ENCODE data around the gene NUFIP2. TPM values are rescaled to one million over a fixed set of nuclear protein-coding genes. Genes with fewer than 3 reads are reported as not detected.
A peak's percentile ranks its signal among the peaks of the same experiment; 100 is the strongest.

NUFIP2 gene
- total RNA-seq, 4 donors from 2014 or later = 29.1 to 36.3 (median 33.8) TPM

DNA sequence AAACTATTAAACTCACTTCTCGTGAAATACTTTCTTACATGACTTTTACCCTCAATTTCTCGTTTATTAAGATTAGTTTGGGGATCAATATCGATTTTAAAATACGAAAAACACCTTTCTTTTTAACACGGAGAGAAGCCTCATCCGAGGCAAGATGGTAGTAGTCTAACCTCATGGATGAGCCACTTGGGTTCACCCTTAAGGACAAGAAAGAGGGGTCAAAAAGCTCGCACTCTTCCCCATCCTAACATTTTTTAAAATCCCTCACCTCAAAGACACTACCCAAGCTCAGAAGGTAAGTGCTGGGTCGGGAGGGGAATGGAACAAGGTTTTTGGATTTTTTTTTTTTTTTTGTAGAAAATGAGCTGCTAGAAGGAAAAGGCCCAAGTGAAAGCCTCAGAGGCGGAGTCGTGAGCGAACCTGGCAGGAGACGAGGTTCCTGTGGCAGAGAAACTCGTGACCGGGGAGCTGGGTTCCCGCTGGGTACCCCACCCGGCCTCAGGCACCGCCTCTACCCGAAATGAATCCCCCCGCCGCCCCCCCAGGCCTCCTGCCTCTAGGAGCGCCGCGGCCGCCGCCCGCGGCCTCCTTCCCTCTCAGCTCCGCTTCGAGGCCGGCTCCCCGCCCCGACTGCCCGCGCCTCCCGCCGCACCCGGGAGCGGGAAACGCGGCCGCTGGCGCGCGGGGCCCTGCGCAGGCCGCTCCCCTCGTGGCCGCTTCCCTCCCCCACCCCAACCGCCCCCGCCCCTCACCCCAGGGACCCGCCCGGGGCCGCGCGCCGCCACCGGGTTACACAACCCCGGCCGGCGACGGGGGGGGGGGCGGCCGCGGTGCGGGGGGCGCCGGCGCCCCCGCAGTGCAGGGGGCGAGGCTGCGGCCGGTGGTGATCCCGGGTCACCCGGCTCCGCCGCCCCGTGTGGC is 1.6 kb downstream of the NUFIP2 start:
- Histone ChIP-seq H3K27me3 (no peaks in the 10 kb centered on the region), H3K36me3 (peaks cover 0 to 16% of the 10 kb centered on the region in 2 donors), H3K27ac (peak overlapping the region; percentile 87 to 99 (median 97)), H3K9me3 (no peaks in the 10 kb centered on the region), H3K4me1 (peaks cover 0 to 56% (median 33%) of the 10 kb centered on the region in 3 donors), H3K4me3 (peak overlapping the region; percentile 67 to 91)
- 0 to 2% methylated on average over 4 to 8 of the region's 77 CpGs for WGBS, 2 donors (ENCODE audit: low coverage in 1 of 2)
- TF ChIP-seq POLR2AphosphoS5 (IDR thresholded peaks at IDR 0.05) (peak; percentile 27), POLR2A (IDR thresholded peaks at IDR 0.05) (peak in 1 of 2 donors; percentile 13), CTCF (IDR thresholded peaks at IDR 0.05) (no peak), EP300 (IDR thresholded peaks at IDR 0.05) (no peak)
- ATAC-seq = peak; percentile 40

- no peak for TF ChIP-seq POLR2AphosphoS5 (IDR thresholded peaks at IDR 0.05)
- no peak for TF ChIP-seq POLR2A (IDR thresholded peaks at IDR 0.05)
- no peak for TF ChIP-seq EP300 (IDR thresholded peaks at IDR 0.05)
- peak; percentile 60 to 82 (median 76) for TF ChIP-seq CTCF (IDR thresholded peaks at IDR 0.05)
- no peak for ATAC-seq
- no peaks in the 10 kb centered on the region for H3K27me3 ChIP-seq
- H3K27ac ChIP-seq = peak overlapping the region in 3 of 4 donors; percentile 96 to 99 (median 98)
- 4 to 6% methylated on average over 5 of the region's 5 CpGs for WGBS, 2 donors (ENCODE audit: low coverage in 1 of 2)
- H3K4me1 ChIP-seq = peaks cover 0 to 67% (median 42%) of the 10 kb centered on the region in 3 donors
- peaks cover 1 to 26% of the 10 kb centered on the region in 2 donors for H3K36me3 ChIP-seq
- peak overlapping the region; percentile 67 to 91 for H3K4me3 ChIP-seq
- H3K9me3 ChIP-seq = no peaks in the 10 kb centered on the region
Observed at GRCh38 chr17:29291163-29291752, 2.7 kb downstream of the NUFIP2 start.

- no peaks in the 10 kb centered on the region for H3K27me3 ChIP-seq
- peak overlapping the region in 1 of 4 donors; percentile 98 for H3K27ac ChIP-seq
- ATAC-seq = no peak
- peaks cover 0 to 77% (median 46%) of the 10 kb centered on the region in 3 donors for H3K4me1 ChIP-seq
- TF ChIP-seq POLR2AphosphoS5 (IDR thresholded peaks at IDR 0.05) = no peak
- TF ChIP-seq EP300 (IDR thresholded peaks at IDR 0.05) = no peak
- TF ChIP-seq CTCF (IDR thresholded peaks at IDR 0.05) = no peak
- TF ChIP-seq POLR2A (IDR thresholded peaks at IDR 0.05) = no peak
- peaks cover 3 to 40% of the 10 kb centered on the region in 2 donors for H3K36me3 ChIP-seq
- 85 to 86% methylated on average over 8 of the region's 9 CpGs for WGBS, 2 donors (ENCODE audit: low coverage in 1 of 2)
- no peak overlapping the region for H3K4me3 ChIP-seq
- no peaks in the 10 kb centered on the region for H3K9me3 ChIP-seq
Observed at GRCh38 chr17:29289852-29290251, 4.1 kb downstream of the NUFIP2 start.

GRCh38 chr17:29283961-29284360 is 10.0 kb downstream of the NUFIP2 start:
- no peak overlapping the region for H3K4me3 ChIP-seq
- TF ChIP-seq POLR2A (IDR thresholded peaks at IDR 0.05) (no peak), CTCF (IDR thresholded peaks at IDR 0.05) (no peak)
- peaks cover 6 to 97% (median 38%) of the 10 kb centered on the region in 3 donors for H3K4me1 ChIP-seq
- 0 to 48% methylated on average over 1 to 2 of the region's 2 CpGs for WGBS, 2 donors (ENCODE audit: low coverage in 1 of 2)
- no peaks in the 10 kb centered on the region for H3K27me3 ChIP-seq
- H3K36me3 ChIP-seq = peaks cover 3 to 81% of the 10 kb centered on the region in 2 donors
- no peak for ATAC-seq
- H3K27ac ChIP-seq = no peak overlapping the region
- H3K9me3 ChIP-seq = no peaks in the 10 kb centered on the region
